ENCODE results near the gene KRTCAP2. TPM values are rescaled to one million over a fixed set of nuclear protein-coding genes. Genes with fewer than 3 reads are reported as not detected.
"Not testable (repeated sequence)": the region's sequence is repeated elsewhere in the genome, so short reads cannot be mapped to it uniquely, and the experiment has no call there.

KRTCAP2 gene
- 109 and 185 TPM in 2 replicates for total RNA-seq (2012; rRNA removed)

GRCh38 chr1:155172732-155173477 is at the start of gene KRTCAP2:
TSS of gene KRTCAP2 (minus strand) at chr1:155173304. CDS start at chr1:155173224, 80 bp downstream.
- Histone ChIP-seq H3K9ac (ENCODE audit: low read depth, low read length) (peak within 1 kb of the TSS; percentile 97), H3K27me3 (ENCODE audit: control insufficient read depth, insufficient read depth, low read length) (no peaks in the 10 kb centered on the region), H3K4me2 (ENCODE audit: low read length) (peak within 1 kb of the TSS; percentile 81), H3K4me3 (ENCODE audit: low read length) (peak within 1 kb of the TSS; percentile 87), H3K9me3 (replicated peaks; ENCODE audit: low read length) (no peaks in the 10 kb centered on the region), H3K4me1 (ENCODE audit: control insufficient read depth, insufficient read depth, low read length) (peaks cover 23% of the 10 kb centered on the region), H3K36me3 (ENCODE audit: insufficient read depth, low read length) (peaks cover 19% of the 10 kb centered on the region)

DNA sequence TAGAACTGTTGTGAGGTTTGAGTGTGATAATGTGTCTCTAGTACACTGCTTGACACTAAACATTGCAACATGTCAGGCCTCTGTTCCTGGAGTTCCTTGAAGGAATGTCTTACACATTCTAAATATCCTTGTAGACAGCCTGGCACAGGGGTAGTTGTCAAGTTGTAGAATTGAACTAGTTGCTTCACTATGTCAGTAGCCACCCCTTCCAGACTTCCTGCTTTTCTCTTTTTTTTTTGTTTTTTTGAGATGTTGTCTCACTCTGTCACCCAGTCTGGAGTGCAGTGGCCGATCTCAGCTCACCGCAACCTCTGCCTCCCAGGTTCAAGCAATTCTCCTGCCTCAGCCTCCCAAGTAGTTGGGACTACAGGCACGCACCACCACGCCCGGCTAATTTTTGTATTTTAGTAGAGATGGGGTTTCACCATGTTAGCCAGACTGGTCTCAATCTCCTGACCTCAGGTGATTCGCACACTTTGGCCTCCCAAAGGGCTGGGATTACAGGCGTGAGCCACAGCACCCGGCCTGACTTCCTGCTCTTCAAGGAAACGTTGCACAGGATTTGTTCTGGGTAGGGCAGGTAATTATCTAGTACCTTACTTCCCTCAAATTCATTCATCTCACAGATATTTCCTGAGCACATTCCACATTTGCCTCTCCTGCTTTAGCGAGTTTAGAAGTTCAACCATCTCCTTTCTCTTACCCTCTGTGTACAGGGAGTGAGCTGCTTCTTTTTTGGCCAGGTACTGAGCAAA is 47.3 kb upstream of the KRTCAP2 start:
- H3K9ac ChIP-seq (ENCODE audit: low read depth, low read length); H3K4me2 ChIP-seq (ENCODE audit: low read length); H3K4me3 ChIP-seq (ENCODE audit: low read length); H3K9me3 ChIP-seq (replicated peaks; ENCODE audit: low read length); H3K27me3 ChIP-seq (ENCODE audit: control insufficient read depth, insufficient read depth, low read length); H3K36me3 ChIP-seq (ENCODE audit: insufficient read depth, low read length): not testable (repeated sequence)
- peaks cover 20% of the 10 kb centered on the region for H3K4me1 ChIP-seq (ENCODE audit: control insufficient read depth, insufficient read depth, low read length)

- no peak overlapping the region for H3K4me3 ChIP-seq (ENCODE audit: low read length)
- H3K4me1 ChIP-seq (ENCODE audit: control insufficient read depth, insufficient read depth, low read length) = peaks cover 12% of the 10 kb centered on the region
- no peaks in the 10 kb centered on the region for H3K27me3 ChIP-seq (ENCODE audit: control insufficient read depth, insufficient read depth, low read length)
- H3K4me2 ChIP-seq (ENCODE audit: low read length) = peak overlapping the region; percentile 18
- no peaks in the 10 kb centered on the region for H3K36me3 ChIP-seq (ENCODE audit: insufficient read depth, low read length)
- H3K9ac ChIP-seq (ENCODE audit: low read depth, low read length) = no peak overlapping the region
- no peaks in the 10 kb centered on the region for H3K9me3 ChIP-seq (replicated peaks; ENCODE audit: low read length)
Measured at GRCh38 chr1:155219592-155220031, 46.5 kb upstream of the KRTCAP2 start.

DNA sequence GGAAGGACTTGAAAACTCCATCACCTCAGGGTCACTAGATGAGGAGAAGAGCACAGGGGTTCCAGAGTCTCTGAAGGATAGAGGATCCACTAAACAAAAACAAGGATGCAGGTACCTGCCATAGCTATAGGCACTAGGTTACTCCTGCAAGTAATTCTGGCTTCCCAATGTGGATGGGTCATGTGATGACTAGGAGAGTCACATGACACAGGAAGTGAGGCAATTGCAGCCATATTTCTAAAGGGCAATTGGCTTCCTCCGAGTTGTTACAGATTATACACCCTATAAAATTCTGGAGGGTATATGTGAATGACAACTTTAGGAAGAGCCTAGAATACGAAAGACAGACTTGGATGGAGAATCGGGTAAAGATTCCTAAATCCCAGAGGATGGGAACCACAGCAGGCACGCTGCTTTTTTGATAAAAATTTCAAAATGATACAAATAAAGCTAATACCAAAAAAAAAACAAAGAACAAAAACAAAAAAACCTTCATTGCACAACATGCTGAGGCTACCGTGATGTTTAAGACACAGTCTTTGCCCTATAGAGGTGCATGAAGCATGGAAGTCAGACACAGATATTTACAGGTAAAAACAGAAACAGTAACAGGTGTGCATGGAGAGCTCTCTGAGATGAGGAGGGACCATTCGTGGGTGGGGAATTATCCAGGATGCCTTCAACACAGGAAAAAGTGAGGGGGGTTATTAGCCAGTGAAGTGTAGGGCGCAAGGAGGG is 45.9 kb upstream of the KRTCAP2 start:
- H3K36me3 ChIP-seq (ENCODE audit: insufficient read depth, low read length) = no peaks in the 10 kb centered on the region
- H3K9ac ChIP-seq (ENCODE audit: low read depth, low read length) = no peak overlapping the region
- H3K27me3 ChIP-seq (ENCODE audit: control insufficient read depth, insufficient read depth, low read length) = no peaks in the 10 kb centered on the region
- H3K4me2 ChIP-seq (ENCODE audit: low read length) = peak overlapping the region; percentile 18
- H3K4me1 ChIP-seq (ENCODE audit: control insufficient read depth, insufficient read depth, low read length) = peaks cover 7% of the 10 kb centered on the region
- no peaks in the 10 kb centered on the region for H3K9me3 ChIP-seq (replicated peaks; ENCODE audit: low read length)
- H3K4me3 ChIP-seq (ENCODE audit: low read length) = no peak overlapping the region

GRCh38 chr1:155214702-155215101 is 41.6 kb upstream of the KRTCAP2 start:
- H3K27me3 ChIP-seq (ENCODE audit: control insufficient read depth, insufficient read depth, low read length); H3K36me3 ChIP-seq (ENCODE audit: insufficient read depth, low read length); H3K4me3 ChIP-seq (ENCODE audit: low read length); H3K4me1 ChIP-seq (ENCODE audit: control insufficient read depth, insufficient read depth, low read length); H3K9ac ChIP-seq (ENCODE audit: low read depth, low read length); H3K4me2 ChIP-seq (ENCODE audit: low read length); H3K9me3 ChIP-seq (replicated peaks; ENCODE audit: low read length): not testable (repeated sequence)

DNA sequence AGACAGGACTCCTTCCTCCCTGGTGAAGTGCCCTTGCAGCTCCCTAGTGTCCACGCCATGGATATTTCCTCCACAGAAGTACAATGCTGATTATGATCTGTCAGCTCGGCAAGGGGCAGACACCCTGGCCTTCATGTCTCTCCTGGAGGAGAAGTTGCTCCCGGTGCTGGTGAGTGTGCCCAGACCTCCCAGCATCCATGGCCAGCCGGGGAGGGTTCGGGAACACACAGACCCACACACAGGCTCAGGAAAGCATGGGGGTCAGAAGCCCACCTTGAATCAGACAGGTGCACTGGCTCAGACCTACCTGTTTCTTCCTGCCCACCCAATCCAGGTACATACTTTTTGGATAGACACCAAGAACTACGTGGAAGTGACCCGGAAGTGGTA is 38.9 kb upstream of the KRTCAP2 start:
- H3K4me2 ChIP-seq (ENCODE audit: low read length); H3K9ac ChIP-seq (ENCODE audit: low read depth, low read length); H3K36me3 ChIP-seq (ENCODE audit: insufficient read depth, low read length); H3K27me3 ChIP-seq (ENCODE audit: control insufficient read depth, insufficient read depth, low read length); H3K4me3 ChIP-seq (ENCODE audit: low read length); H3K9me3 ChIP-seq (replicated peaks; ENCODE audit: low read length): not testable (repeated sequence)
- peaks cover 13% of the 10 kb centered on the region for H3K4me1 ChIP-seq (ENCODE audit: control insufficient read depth, insufficient read depth, low read length)

- H3K27me3 ChIP-seq (ENCODE audit: control insufficient read depth, insufficient read depth, low read length); H3K4me2 ChIP-seq (ENCODE audit: low read length); H3K9me3 ChIP-seq (replicated peaks; ENCODE audit: low read length); H3K4me3 ChIP-seq (ENCODE audit: low read length); H3K36me3 ChIP-seq (ENCODE audit: insufficient read depth, low read length); H3K9ac ChIP-seq (ENCODE audit: low read depth, low read length): not testable (repeated sequence)
- peaks cover 15% of the 10 kb centered on the region for H3K4me1 ChIP-seq (ENCODE audit: control insufficient read depth, insufficient read depth, low read length)
Measured at GRCh38 chr1:155211381-155212050, 38.4 kb upstream of the KRTCAP2 start.

DNA sequence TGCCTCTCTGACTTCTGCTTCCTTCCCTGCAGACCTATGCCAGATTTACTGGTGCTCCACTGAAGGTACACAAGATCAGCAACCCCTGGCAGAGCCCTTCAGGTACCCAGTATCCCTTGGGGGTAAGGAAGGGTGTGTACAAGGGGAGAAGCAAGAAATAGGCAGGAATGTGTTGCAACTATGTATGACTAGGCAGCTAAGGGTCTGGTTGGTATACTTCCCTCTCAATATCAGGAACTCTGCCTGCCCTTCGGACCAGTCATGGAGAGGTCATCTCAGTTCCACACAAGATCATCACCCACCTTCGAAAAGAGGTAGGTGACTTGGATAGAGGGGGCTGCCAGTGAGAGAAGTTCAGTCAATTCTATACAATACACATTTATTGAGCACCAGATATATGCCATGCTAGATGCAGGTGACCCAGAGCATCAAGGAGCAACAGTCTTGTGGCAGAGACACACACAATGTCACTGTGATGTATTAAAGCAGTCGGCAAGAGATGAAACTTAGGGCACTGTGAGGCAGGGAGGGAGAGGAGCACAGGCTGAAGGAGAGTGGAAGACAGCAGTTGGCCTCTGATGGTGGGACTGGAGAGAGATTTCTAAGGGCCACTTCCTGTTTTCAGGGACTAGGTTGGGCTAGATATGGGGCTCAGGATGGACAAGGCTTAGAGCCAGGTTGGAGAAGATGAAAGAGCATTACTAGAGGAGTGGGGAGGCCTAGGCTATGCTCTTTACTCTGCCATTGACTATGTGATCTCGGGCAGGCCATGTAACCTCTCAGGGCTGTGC is 37.4 kb upstream of the KRTCAP2 start:
- Histone ChIP-seq H3K4me2 (ENCODE audit: low read length) (peak overlapping the region; percentile 96), H3K9ac (ENCODE audit: low read depth, low read length) (no peak overlapping the region), H3K36me3 (ENCODE audit: insufficient read depth, low read length) (peaks cover 5% of the 10 kb centered on the region), H3K4me3 (ENCODE audit: low read length) (no peak overlapping the region), H3K9me3 (replicated peaks; ENCODE audit: low read length) (no peaks in the 10 kb centered on the region), H3K4me1 (ENCODE audit: control insufficient read depth, insufficient read depth, low read length) (peaks cover 15% of the 10 kb centered on the region), H3K27me3 (ENCODE audit: control insufficient read depth, insufficient read depth, low read length) (no peaks in the 10 kb centered on the region)

- peak overlapping the region; percentile 90 for H3K4me3 ChIP-seq (ENCODE audit: low read length)
- H3K4me1 ChIP-seq (ENCODE audit: control insufficient read depth, insufficient read depth, low read length) = peaks cover 15% of the 10 kb centered on the region
- H3K36me3 ChIP-seq (ENCODE audit: insufficient read depth, low read length) = peaks cover 5% of the 10 kb centered on the region
- no peaks in the 10 kb centered on the region for H3K27me3 ChIP-seq (ENCODE audit: control insufficient read depth, insufficient read depth, low read length)
- H3K4me2 ChIP-seq (ENCODE audit: low read length) = peak overlapping the region; percentile 96
- no peaks in the 10 kb centered on the region for H3K9me3 ChIP-seq (replicated peaks; ENCODE audit: low read length)
- peak overlapping the region; percentile 100 for H3K9ac ChIP-seq (ENCODE audit: low read depth, low read length)
Measured at GRCh38 chr1:155209312-155209721, 36.2 kb upstream of the KRTCAP2 start.

GRCh38 chr1:155208541-155209311 is 35.6 kb upstream of the KRTCAP2 start, which contains the start of gene MTX1:
TSS of gene MTX1 (plus strand) at chr1:155208695. CDS start at chr1:155208805, 110 bp downstream.
- no peaks in the 10 kb centered on the region for H3K27me3 ChIP-seq (ENCODE audit: control insufficient read depth, insufficient read depth, low read length)
- peak within 1 kb of the TSS; percentile 90 for H3K4me3 ChIP-seq (ENCODE audit: low read length)
- peak within 1 kb of the TSS; percentile 100 for H3K9ac ChIP-seq (ENCODE audit: low read depth, low read length)
- no peaks in the 10 kb centered on the region for H3K9me3 ChIP-seq (replicated peaks; ENCODE audit: low read length)
- peak within 1 kb of the TSS; percentile 96 for H3K4me2 ChIP-seq (ENCODE audit: low read length)
- H3K4me1 ChIP-seq (ENCODE audit: control insufficient read depth, insufficient read depth, low read length) = peaks cover 15% of the 10 kb centered on the region
- peaks cover 5% of the 10 kb centered on the region for H3K36me3 ChIP-seq (ENCODE audit: insufficient read depth, low read length)
